Measurements from ENCODE around the gene ERC1.
"Not testable (repeated sequence)": the region's sequence is repeated elsewhere in the genome, so short reads cannot be mapped to it uniquely, and the experiment has no call there.

Gene ERC1

DNA sequence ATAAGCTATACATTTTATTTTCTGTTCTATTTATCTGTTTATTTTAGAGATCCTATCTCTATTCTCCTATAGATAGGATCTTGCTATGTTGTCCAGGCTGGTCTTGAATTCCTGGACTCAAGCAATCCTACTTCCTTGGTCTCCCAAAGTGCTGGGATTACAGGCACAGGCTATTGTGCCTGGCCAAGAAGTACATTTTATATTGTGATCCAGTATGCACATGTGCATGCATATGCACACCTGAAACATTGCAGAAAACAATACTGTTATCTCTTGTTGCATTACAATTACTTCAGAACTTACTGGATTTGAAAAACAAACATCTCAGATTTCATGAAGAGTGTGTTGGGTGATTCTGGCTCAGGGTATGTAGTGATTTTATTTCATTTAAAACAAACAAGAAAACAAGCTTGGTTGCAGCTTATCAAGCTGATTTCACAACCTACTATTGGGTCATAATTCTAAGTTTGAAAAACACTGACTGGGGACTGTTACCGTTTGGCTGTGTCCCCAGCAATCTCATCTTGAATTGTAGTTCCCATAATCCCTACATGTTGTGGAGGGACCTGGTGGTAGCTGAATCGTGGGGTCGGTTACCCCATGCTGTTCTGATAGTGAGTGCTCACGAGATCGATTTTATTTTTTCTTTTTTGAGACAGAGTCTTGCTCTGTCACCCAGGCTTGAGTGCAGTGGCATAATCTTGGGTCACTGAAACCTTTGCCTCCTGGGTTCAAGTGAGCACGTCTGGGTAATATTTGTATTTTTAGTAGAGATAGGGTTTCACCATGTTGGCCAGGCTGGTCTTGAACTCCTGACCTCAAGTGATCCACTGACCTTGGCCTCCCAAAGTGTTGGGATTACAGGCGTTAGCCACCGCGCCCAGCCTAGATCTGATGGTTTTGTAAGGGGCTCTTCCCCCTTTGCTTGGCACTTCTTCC, 31.3 kb downstream of the ERC1 start:
- DNase-seq (ENCODE audit: low read depth in 2 of 2) = no peak

DNA sequence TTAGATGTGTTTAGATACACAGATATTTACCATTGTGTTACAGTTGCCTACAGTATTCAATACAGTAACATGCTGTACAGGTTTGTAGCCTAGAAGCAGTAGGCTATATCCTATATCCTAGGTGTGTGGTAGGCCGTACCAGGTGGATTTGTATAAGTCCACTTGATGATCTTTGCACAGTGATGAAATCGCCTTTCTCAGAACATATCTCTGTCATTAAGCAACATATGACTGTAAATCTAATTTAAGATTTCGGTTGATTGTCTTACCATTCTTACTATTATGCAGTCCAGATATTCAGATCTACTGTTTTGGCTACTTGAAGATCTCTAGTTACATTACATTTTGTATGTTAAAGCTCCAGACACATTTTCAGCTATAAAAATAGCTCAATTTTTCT, 39.8 kb downstream of the ERC1 start:
- no peak for DNase-seq (ENCODE audit: low read depth in 2 of 2)

DNA sequence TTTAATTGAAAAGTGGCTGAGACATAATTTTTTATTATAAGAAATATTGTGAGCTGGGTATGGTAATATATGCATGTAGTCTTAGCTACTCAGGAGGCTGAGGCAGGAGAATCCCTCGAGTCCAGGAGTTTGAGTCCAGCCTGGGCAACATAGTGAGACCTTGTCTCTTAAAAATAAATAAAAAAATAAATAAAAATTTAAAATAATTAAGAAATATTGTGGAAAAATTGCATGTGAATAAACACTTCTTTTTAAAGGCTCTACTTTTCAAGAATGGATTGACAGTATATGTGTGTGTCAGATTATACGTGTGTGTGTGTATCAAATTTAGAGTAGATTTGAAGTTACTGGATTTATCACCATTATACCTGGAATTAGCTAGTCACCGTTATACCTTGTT, 43.2 kb downstream of the ERC1 start:
- DNase-seq (ENCODE audit: low read depth in 2 of 2) = no peak

DNA sequence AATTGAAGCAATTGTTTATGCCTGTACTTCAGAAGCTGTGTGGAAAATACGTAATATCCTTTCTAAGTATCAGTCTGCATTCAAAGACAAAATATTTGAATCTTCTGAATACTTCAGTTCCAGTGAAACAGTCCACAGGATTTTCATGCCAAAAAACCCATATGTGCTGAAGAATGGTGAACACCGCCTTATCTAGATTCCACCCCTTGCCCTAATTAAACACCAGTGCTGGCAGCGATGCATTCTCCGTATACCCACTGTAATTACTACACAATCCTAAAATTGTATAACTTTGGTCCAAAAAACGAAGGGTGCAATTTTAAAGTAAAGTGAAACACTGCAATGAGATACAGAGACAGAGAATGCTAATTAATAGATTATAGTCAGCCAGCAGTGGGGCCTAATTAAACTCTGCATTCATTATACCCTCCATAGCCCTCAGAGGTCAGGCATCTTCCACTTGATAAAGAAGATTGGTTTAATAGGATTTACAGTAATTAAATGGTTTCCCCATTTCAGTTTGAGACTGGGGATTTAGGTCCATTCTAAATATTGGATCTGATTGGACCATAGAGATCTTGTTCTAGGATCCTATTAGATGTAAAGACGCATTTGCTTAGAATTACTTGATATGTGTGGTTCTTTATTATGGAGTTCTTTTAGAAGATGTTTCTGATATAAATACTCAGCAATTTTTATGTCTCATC, 43.9 kb downstream of the ERC1 start:
- DNase-seq (ENCODE audit: low read depth in 2 of 2) = no peak

DNA sequence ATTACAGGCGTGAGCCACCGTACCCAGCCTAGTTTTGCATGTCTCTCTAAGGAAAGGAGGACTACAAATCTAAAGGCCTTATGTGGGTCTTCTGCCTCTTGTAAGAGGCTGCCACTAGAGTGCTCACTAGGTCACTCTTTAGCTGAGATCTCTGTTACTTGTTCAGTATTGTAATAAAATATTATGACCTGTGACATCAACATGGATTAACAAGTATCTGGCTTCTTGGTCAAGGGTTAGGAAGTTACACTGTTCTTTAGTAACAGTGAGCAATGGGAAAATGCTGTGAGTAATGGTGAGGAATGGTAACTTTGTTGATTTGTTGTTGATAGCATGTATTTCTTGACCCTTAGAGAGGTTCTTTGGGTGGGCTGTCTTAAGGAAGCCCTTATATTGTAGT, 50.5 kb downstream of the ERC1 start:
- DNase-seq (ENCODE audit: low read depth in 2 of 2) = no peak

DNA sequence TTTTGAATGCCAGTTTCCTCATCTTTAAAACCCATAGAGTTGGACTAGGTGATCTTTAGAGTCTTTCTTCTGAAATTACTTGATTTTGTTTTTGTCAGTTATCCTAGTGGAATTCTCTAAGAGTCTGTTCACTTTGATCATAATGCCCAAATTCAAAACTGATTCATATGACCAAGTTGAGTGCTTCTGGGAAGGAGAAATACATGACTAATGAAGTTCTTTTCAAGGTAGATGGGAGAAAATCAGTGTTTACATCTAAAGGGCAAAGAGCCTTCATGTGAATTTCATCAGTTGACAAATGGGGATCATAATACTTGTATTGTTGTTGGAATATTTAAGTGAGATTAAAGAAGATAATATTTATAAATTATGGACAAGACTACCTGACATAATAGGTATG, 53.2 kb downstream of the ERC1 start:
- no peak for DNase-seq (ENCODE audit: low read depth in 2 of 2)

DNA sequence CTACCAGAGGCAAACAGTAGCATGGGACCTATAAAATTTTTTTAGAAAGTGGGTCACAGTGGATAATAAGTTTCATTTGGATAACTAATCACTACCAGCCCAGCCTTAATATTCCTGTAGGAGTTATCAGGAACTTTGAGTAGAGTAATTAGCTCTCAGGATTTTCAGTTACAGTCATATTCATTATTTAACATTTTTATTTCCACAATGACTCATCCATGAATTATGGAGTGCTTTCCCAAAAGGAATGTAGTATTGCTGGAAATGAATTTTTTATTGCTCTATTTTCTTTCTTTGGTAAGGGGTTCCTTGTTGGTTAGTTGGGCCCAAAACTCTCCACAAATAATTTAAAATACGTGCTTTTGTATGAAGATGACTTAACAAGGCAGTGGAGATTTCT, 53.7 kb downstream of the ERC1 start:
- DNase-seq (ENCODE audit: low read depth in 2 of 2) = no peak

DNA sequence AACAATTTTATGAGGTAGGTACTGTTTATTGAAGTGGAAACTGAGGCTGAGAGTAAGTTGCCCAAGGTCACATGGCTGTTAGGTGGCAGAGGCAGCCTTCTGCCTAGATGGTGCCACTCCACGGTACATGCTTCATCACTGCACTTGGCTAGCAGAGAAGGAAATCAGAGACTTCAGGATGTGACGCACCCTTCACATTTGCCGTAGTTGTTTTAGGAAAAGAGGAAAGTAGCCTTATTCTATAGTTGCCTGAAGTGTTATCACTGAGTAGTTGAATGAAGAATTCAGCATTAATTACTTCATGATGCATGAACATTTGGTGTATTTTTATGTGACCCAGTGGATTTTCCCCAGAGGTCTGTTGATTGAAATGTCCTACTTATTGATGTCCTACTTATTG, 55.7 kb downstream of the ERC1 start:
- no peak for DNase-seq (ENCODE audit: low read depth in 2 of 2)

DNA sequence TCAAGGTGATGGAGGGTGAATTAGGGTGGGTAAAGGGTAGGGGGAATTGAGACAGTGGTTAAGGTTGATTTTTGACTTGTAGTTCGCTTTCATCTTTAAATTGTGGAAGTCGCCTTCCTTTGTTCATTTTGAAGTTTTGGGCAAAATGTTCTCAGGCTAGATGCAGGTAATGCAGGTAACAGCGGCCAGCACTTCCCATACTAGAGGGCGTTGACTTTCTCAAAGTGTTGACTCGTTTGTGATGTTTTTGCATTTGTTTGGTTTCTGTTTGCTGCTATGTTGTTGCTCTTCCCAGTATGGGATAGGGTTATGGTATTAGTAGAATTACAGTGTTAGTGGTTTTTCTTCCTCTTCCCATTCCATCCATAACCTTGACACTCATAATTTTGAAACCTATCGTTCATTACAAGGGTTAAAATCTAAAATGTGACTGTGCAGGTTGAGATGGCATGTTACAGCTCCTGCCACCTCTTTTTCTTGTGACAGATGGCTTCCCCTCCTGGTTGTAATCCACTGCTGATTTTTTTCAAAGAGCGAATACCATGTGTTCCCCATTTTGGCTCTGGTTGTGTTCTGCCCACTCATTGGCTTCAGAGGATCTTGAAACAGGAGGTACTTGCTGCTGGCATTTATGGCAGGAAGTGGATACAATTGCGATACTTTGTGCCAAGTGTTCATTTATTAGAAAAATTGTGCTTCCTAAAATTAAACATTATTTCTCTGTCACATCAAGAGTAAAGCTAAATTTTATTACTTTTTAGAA, 57.1 kb downstream of the ERC1 start:
- DNase-seq (ENCODE audit: low read depth in 2 of 2) = no peak

DNA sequence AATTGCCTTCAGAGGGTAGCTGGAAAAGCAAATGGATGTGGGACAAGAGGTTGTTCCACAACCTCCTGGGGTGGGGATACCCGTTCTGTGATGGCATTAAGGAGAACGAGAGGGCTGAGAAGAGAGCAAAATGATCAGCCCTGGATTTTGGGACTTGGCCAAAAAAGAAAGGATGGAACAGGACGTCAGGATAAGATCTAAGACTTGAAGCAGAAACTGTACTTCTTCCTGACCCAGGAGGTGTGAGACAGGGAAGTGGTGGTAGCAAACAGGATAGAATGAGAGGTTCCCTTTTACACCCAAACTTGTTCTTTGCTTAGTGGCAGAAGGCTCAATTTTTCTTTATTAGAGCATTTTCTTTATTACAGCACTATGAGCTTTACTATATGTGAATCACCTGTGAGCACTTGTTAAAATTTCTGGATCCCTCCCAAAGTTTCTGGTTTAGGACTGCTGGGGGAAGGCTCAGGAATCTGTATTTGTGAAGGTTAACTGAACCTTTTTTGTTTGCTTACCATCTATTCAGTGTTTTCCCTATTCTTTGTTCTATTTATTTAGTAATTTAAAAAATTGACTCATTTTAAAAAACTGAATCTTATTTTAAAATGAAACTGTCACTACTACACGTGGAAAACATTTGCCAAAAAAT, 59.2 kb downstream of the ERC1 start:
- DNase-seq (ENCODE audit: low read depth in 2 of 2) = no peak

DNA sequence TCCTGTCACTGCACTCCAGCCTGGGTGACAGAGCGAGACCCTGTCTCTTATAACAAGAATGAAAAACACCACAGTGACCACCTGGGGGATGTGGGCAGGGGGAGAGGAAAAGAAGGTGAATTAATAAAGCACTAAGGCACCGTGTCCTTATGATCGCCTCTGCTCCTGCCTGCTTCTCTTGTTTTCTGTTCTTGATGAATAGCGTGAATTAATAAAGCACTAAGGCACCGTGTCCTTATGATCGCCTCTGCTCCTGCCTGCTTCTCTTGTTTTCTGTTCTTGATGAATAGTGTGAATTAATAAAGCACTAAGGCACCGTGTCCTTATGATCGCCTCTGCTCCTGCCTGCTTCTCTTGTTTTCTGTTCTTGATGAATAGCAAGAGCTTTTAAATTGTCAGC, 60.6 kb downstream of the ERC1 start:
- not testable (repeated sequence) for DNase-seq (ENCODE audit: low read depth in 2 of 2)

DNA sequence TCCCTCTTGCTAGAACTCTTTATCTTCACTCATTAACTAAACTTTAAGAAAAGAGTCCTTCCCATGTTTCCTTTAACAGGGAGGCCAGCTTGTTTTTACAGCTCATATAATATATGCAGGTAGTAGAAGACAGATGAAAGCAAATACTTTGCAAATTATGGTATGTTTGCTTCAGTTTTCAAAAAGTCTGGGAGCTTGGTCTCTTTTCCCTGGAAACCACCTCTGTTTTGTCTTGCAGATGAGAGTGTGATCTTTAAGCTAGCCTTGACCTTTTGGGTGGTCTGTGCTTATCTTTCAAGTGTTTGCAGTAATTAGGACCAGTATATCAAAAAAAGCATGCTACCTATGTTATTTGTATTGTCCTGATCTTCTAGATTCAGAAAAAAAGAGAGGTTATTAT, 62.7 kb downstream of the ERC1 start:
- no peak for DNase-seq (ENCODE audit: low read depth in 2 of 2)

DNA sequence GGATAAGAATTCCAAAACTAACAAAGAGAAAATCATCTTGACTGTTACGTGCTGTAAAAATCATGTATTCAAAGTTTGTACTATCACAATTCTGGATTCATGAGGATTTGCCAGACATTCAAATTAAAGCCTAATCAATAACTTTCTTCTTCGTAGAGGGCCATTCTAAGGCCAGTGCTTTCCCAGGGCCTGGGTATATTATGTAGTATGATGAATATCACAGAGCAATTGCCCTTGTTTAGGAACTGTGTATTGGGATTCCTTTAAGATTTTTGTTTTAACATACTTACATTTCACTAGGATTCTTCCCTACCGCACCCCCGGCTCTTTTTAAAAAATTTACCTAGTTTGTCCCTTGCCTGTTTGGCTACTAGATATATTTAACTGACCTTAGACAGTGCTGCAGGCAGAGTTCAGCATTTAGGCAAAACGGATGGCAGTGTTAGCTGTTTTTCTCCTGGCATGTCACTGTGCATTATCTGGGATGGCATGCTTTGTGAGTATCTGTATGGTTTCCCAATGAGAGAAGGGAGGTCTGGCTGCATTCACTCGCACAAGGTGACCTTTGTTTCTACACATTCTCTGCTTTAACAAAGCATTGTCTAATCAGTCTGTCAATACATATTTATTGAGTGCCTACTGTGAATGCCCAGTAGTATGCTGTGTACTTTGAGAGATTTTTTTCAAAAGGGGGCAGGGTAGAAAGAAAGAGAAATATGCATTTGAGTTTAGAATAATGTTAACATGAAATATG, 63.3 kb downstream of the ERC1 start:
- DNase-seq (ENCODE audit: low read depth in 2 of 2) = no peak

DNA sequence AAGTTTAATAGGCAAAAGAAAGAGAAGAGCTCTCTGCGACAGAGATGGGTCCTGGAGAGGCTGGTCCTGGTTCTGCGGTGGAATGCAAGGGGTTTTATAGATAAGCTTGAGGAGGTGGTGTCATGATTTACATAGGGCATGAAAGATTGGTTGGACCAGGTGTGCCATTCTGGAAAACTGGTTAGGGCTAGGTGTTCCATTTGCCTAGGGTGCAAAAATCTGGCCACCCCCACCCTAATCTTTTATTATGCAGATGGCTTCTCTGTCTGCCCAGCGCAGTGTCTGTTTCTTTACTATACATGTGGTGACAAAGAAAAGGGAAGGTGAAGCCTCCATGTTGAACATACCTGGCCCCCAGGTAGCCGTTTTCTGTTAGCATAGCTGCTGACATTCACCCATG, 65.4 kb downstream of the ERC1 start:
- no peak for DNase-seq (ENCODE audit: low read depth in 2 of 2)

DNA sequence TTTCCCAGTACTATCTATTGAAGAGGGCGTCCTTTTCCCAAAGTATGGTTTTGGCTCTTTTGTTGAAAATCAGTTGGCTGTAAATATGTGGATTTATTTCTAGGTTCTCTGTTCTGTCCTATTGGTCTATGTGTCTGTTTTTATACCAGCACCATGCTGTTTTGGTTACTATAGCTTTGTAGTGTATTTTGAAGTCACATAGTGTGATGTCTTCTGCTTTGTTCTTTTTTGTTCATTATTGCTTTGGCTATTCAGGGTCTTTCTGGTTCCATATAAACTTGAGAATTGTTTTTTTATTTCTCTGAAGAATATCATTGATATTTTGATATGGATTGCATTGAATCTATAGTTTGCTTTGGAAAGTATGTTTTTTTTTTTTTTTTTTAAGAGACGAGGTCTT, 67.4 kb downstream of the ERC1 start:
- no peak for DNase-seq (ENCODE audit: low read depth in 2 of 2)

DNA sequence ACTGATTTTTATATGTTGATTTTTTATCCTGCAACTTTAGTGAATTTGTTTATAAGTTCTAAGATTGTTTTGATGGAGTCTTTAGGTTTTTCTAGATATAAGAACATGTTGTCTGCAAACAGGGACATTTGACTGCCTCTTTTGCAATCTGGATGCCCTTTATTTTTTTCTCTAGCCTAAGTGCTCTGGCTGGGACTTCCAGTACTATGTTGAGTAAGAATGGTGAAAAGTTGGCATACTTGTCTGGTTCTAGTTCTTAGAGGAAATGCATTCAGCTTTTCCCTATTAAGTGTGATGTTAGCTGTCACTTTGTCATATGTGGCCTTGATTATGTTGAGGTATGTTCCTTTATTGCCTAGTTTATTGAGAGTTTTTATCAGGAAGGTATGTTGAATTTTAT, 68.1 kb downstream of the ERC1 start:
- DNase-seq (ENCODE audit: low read depth in 2 of 2) = no peak

DNA sequence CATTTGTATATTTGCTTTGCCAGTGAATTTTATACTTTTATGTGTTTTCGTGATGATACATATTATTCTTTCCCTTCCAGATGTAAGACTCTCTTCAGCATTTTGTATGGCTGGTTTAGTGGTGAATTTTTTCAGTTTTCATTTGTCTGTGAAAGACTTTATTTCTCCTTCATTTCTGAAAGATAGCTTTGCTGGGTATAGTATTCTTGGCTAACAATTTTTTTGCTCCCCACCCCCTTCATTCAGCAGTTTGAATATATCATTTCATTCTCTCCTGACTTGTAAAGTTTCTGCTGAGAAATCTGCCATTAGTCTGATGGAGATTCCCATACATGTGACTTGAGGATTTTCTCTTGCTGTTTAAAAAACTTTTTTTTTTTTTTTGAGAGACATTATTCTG, 72.8 kb downstream of the ERC1 start:
- no peak for DNase-seq (ENCODE audit: low read depth in 2 of 2)

DNA sequence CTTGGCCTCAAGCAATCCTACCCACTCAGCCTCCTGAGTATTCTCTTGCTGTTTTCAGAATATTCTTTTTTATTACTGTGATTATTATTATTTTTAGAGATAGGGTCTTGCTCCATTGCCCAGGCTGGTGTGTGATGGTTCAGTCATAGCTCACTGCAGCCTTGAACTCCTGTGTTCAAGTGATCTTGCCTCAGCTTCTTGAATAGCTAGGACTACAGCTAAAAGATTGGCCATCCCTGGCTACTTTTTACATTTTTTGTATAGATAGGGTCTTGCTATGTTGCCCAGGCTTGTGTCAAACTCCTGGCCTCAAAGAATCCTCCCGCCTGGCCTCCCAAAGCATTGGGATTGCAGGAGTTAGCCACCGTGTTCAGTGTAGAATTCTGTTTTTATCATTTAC, 73.3 kb downstream of the ERC1 start:
- DNase-seq (ENCODE audit: low read depth in 2 of 2) = no peak

DNA sequence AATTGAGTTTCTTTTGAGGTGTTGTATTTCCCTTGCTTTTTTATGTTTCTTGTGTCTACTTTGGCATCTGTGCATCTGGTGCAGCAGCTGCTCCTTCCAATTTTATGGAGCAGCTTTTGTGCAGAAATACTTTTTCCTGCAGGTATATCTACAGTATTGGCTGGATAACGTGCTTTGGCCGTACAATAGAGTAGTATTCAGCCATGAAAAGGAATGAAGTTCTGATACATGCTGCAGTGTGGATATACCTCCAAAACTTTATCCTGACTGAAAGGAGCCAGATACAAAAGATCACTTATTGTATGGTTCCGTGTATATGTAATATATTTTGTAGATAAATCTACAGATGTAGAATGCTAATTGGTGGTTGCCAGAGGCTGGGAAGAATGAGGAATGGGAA, 74.6 kb downstream of the ERC1 start:
- no peak for DNase-seq (ENCODE audit: low read depth in 2 of 2)

DNA sequence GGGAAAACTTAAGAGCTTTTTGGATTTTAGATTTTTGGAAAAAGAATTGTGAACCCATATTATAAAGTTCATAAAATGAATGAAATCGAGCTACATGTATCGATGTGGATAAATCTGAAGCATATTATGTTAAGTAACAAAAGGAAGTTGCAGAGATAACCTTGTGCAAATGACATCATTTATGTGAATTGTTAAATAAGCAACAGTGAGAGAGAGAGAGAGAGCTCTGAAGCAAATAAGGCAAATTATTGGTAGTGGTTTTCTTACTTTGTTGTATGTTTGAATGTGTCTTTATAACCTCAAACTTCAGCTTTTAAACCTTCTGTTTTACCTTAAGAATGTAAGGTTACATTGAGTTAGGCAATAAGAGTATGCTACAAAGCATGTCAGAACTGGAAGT, 78.8 kb downstream of the ERC1 start:
- no peak for DNase-seq (ENCODE audit: low read depth in 2 of 2)

DNA sequence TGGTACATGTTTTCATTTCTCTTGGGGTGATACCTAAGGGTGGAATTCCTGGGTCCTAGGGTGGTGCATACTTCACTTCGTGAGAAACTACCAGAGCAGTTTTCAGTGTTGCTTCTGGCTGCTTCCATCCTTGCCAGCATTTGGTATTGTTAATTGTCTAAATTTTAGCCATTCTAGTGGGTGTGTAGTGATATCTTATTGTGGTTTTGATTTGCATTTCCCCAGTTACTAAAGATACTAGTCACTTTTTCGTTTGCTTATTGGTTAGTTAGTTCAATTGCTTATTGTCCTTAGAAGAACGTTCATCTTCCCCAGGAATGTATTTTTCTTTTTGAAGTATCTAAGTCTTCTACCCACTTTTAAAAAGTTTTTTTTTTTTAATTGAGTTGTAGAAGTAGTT, 80.2 kb downstream of the ERC1 start:
- DNase-seq (ENCODE audit: low read depth in 2 of 2) = no peak

Data from stimulated activated CD8-positive, alpha-beta memory T cell treated with anti-CD3 and anti-CD28 coated beads, Interleukin-7, amount 100 ng/mL, for 1 hour (primary cell).